ENCODE data around the gene ABCA3. TPM values are rescaled to one million over a fixed set of nuclear protein-coding genes. Genes with fewer than 3 reads are reported as not detected.

The ABCA3 gene
- total RNA-seq, 2 experiments from 2014 or later: 6.9 to 7.4 TPM

- ChIA-PET CTCF (interaction anchor here (0.6 kb wide), 1 partner anchor 19 kb away, joined by 3 read pairs; the partner anchor contains the start of gene ABCA3), POLR2A (no interaction called here)
Measured at GRCh38 chr16:2359919-2360318, 19.4 kb upstream of the ABCA3 start.

GRCh38 chr16:2358811-2359210 lies 18.3 kb upstream of the ABCA3 start:
- ChIA-PET POLR2A (no interaction called here), CTCF (no interaction called here)

- POLR2A ChIA-PET: no interaction called here
- CTCF ChIA-PET: no interaction called here
Measured at GRCh38 chr16:2357331-2357730, 16.8 kb upstream of the ABCA3 start.

DNA sequence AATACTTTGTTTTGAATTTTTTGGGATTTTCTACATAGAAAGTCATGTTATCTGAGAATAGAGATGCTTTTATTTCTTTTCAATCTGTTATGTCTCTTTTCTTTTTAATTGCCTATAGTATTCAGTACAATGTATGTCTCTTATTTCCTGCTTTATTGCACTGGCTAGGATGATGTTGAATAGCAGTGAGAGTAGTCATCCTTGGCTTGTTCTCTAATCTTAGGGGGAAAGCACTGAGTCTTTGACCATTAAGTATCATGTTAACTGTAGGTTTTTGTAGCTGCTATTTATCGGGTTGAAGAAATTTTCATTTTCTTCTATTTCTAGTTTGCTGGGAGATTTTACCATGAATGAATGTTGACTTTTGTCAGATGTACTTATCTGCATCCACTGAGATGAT lies 10.0 kb upstream of the ABCA3 start:
- CTCF ChIA-PET: interaction anchor here (0.5 kb wide), 1 partner anchor 40 kb away, joined by 3 read pairs; no protein-coding TSS in a partner anchor
- POLR2A ChIA-PET: no interaction called here

DNA sequence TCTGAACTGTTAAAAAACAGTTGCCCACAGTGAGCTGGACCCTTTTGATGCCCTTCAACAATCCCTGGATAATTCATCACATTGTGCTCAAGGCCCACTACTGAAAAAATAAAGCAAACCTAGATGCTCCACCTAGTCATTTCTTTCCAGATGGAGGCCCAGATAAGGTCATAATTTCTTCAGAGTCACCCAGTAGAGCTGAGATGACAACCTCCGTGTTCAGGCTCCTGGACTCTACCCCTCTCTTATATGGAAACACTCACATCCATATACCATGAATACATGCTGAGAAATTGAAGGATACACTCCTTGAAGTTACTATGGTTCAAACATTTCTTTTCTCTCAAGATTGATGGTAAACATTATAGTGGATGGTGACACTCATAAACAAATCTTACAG lies 2.7 kb upstream of the ABCA3 start:
- ChIA-PET POLR2A (no interaction called here), CTCF (interaction anchor here (0.6 to 3.1 kb wide), 3 partner anchors 74 to 179 kb away, joined by 3 to 9 read pairs (median 5); no protein-coding TSS in a partner anchor)

- ChIA-PET CTCF (interaction anchor here (3.1 kb wide), 1 partner anchor 159 kb away, joined by 9 read pairs; no protein-coding TSS in a partner anchor), POLR2A (no interaction called here)
Measured at GRCh38 chr16:2341456-2342447, 1.2 kb upstream of the ABCA3 start.

DNA sequence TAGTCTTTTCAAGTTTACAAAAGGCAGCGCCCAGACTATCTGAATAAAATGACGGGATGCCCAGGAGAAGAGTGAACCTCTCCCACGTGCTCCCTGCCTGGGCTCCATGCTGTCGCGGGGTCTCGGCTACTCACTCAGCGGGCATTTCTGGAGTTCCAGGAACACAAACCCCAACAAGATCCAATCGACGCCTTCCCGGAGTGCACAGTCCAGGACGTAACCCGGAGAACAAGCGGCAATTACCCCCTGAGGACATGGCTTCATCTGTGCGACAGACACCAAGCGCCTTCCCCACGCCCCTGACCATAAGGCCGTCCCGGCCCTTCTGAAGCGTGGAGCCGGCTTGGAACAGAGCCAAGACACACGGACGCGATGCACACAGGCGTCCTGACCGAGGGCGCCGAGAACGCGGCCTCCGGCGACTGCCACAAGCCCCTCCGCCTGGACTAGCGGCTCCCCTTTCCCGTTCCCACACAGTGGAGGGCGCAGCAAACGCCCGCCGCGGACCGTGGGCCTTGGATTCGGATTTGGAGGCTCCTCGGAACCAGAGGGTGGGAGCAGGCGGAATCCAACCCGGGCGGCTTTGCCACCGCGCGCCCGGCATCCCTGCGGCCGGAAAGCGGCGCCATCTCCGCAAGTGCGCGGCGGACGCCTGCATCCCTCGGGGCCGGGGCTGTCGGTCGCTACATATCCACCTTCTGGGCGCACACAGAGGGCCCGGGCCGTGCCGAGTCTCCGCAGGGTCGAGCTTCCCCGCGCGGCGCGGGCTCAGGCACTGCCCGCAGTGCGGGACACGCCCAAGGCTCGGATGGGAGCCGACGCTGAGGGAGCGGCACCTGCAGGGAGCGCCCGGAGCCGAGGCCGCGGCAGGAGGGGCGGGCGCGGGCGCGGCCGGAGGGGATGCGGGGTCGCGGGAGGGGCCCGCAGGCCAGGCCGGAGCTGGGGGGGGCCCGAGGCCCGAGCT lies 725 bp downstream of the ABCA3 start:
- CTCF ChIA-PET: interaction anchor here (0.6 to 1.0 kb wide), 6 partner anchors 20 to 199 kb away, joined by 3 to 6 read pairs (median 4); partner anchors contain the start of gene CCNF
- POLR2A ChIA-PET: interaction anchor here (0.6 kb wide), 1 partner anchor 184 kb away, joined by 3 read pairs; the partner anchor contains the start of gene TRAF7

GRCh38 chr16:2337431-2338296 lies 2.9 kb downstream of the ABCA3 start:
- ChIA-PET CTCF (interaction anchor here (0.7 kb wide), 1 partner anchor 157 kb away, joined by 3 read pairs; no protein-coding TSS in a partner anchor), POLR2A (interaction anchor here (0.7 kb wide), 1 partner anchor 147 kb away, joined by 3 read pairs; no protein-coding TSS in a partner anchor)

- POLR2A ChIA-PET: no interaction called here
- CTCF ChIA-PET: interaction anchor here (0.6 kb wide), 1 partner anchor 22 kb away, joined by 3 read pairs; no protein-coding TSS in a partner anchor
Measured at GRCh38 chr16:2335286-2335895, 5.1 kb downstream of the ABCA3 start.

- POLR2A ChIA-PET: no interaction called here
- CTCF ChIA-PET: interaction anchor here (0.8 kb wide), 1 partner anchor 167 kb away, joined by 3 read pairs; no protein-coding TSS in a partner anchor
Measured at GRCh38 chr16:2333772-2334379, 6.7 kb downstream of the ABCA3 start.

GRCh38 chr16:2333231-2333630 lies 7.3 kb downstream of the ABCA3 start:
- POLR2A ChIA-PET: no interaction called here

DNA sequence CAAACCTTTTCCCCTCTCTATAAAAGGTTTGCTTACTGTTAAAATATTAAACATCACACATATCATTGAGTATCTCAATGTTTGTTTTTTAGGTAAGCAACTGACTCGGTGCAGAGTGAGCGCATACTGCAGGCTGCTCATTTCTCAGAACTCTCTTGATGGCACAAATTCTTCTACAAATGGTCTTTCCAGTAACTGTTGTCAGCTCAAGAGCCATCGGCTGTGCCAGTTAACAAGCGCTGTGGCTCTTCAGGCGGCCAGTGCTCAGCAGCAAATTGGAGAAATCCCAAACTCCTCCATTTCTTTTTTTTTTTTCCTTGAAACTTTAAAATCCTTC lies 8.6 kb downstream of the ABCA3 start:
- ChIA-PET CTCF (no interaction called here), POLR2A (no interaction called here)

More at GRCh38 chr16:2333231-2333630, 7.3 kb downstream of the ABCA3 start:
- CTCF ChIA-PET: interaction anchor here (0.8 kb wide), 1 partner anchor 168 kb away, joined by 3 read pairs; no protein-coding TSS in a partner anchor

DNA sequence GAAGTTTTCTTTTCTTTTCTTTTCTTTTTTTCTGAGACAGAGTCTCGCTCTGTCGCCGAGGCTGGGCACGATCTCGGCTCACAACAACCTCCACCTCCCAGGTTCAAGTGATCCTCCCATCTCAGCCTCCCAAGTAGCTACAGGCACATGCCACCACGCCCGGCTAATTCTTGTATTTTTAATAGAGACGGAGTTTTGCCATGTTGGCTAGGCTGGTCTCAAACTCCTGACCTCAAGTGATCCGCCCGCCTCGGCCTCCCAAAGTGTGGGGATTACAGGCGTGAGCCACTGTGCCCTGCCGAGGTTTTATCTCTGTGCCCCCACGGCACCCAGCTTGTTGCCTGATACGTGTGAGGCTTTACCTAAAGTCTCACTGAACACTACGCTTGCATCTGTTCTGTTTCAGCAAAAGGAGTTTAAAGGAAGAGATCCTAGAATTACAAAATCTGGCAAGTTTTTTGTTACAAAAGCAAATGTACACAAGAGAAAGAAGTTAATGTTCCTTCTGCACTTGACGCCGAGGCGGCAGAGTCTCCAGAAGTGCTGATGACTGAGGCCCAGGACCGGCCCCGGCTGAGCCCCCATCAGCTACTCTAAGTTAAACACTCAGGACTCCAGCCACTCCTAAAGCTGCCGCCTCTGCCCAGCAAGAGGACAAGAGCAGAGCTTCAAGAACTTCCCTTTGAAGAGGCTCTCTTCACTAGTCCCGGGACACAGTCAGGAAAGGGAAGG lies 9.2 kb downstream of the ABCA3 start:
- ChIA-PET CTCF (no interaction called here), POLR2A (no interaction called here)

GRCh38 chr16:2329532-2329931 lies 11.0 kb downstream of the ABCA3 start:
- ChIA-PET CTCF (no interaction called here), POLR2A (no interaction called here)

DNA sequence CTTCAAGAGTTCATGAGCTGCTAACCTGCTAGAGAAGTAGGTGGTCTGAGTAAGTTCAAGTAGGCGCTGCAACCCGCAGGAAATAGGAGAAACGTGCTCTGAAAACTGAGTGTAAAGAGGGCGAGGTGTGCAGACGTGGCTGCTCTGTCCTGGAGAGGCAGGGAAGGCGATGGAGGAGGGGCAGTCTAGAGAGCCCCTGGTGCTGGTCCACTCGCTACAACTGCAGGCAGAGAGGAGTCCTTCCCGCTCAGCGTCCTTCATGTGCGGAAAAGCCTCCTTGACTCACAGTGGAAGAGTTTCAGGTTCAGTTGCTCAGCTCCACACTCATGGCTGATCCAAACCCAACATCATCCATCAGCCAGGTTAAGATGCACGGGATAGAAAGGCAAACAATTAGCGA lies 12.1 kb downstream of the ABCA3 start:
- ChIA-PET POLR2A (no interaction called here), CTCF (no interaction called here)

DNA sequence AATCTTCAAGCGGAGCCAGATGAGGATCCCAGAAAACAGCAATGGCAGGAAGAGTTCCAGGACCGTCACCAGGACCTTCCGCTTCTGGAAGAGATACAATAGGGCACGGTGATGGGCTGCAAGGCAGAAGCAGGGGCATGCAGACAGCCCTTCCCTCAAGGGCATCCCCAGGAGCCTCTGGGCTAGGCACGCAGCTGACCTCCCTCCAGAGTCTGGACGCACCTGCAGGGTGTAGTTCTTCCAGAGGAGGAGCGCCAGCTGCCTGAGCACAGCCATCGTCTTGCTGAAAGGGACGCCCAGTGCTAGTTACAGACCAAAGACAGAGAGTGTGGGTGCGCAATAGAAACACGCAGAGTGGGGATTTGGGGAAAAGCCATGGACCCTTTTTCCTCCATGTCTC lies 14.3 kb downstream of the ABCA3 start:
- ChIA-PET POLR2A (no interaction called here), CTCF (no interaction called here)

DNA sequence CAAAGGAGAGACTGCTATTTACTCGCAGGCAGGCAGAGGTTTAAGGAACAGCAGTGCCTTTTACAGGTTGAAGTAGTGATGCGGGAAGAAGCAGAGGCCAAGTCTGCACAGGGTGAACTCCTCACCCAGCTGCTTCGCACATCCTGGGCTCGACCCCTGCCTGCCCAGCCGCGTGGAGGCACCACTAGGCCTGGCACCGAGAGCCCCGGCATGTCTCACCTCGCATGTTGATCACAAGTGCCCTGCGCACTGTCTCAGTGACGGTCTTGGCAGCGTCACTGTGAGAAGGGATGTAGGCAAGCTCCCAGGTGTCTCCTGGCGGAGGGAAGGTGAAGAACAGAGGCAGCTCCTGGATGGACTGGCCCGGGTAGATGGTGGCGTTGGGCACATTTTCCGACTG lies 14.7 kb downstream of the ABCA3 start:
- ChIA-PET POLR2A (no interaction called here), CTCF (no interaction called here)

Measured in activated CD8-positive, alpha-beta memory T cell treated with anti-CD3 and anti-CD28 coated beads for 36 hours (primary cell).